NCI-H1436 (cell line): ENCODE results near the gene PAM16.
"Not testable (repeated sequence)": the region's sequence is repeated elsewhere in the genome, so short reads cannot be mapped to it uniquely, and the experiment has no call there.

Source experiments
- DNase-seq: peaks from one replicate; lab custom pipeline; 2025; lab: John Stamatoyannopoulos, UW

Gene PAM16

GRCh38 chr16:4334724-4335495 is 16.2 kb downstream of the PAM16 start:
- DNase-seq, result no peak

- DNase-seq, result not testable (repeated sequence)
Measured at GRCh38 chr16:4333714-4334113, 17.4 kb downstream of the PAM16 start.

- DNase-seq, result no peak
Measured at GRCh38 chr16:4333308-4333638, 17.8 kb downstream of the PAM16 start.

- DNase-seq, result no peak
Measured at GRCh38 chr16:4332623-4333307, 18.4 kb downstream of the PAM16 start.

- DNase-seq, result no peak
Measured at GRCh38 chr16:4332083-4332482, 19.0 kb downstream of the PAM16 start.

- DNase-seq, result peak; percentile 13
Measured at GRCh38 chr16:4330277-4330874, 20.7 kb downstream of the PAM16 start.

- DNase-seq, result no peak
Measured at GRCh38 chr16:4328782-4329775, 22.0 kb downstream of the PAM16 start.

- DNase-seq, result no peak
Measured at GRCh38 chr16:4328046-4328781, 22.9 kb downstream of the PAM16 start.

- DNase-seq, result no peak
Measured at GRCh38 chr16:4327386-4328045, 23.6 kb downstream of the PAM16 start.

GRCh38 chr16:4325253-4325758 is 25.8 kb downstream of the PAM16 start:
- no peak for DNase-seq

- DNase-seq, result no peak
Measured at GRCh38 chr16:4324492-4325252, 26.4 kb downstream of the PAM16 start.

GRCh38 chr16:4323845-4324488 is 27.2 kb downstream of the PAM16 start:
- DNase-seq, result no peak

- DNase-seq, result no peak
Measured at GRCh38 chr16:4323071-4323844, 27.9 kb downstream of the PAM16 start.

- DNase-seq, result no peak
Measured at GRCh38 chr16:4322121-4323052, 28.7 kb downstream of the PAM16 start.

- no peak for DNase-seq
Measured at GRCh38 chr16:4321286-4322120, 29.6 kb downstream of the PAM16 start.

- DNase-seq, result no peak
Measured at GRCh38 chr16:4320571-4321137, 30.5 kb downstream of the PAM16 start.
